IMR-90 (cell line): ENCODE measurements around the gene MRPS18A. TPM values are rescaled to one million over a fixed set of nuclear protein-coding genes. Genes with fewer than 3 reads are reported as not detected.

ENCODE experiments used
- ATAC-seq: fragments of 200-7000 bp; cut with Tn5 transposase; 2 replicates; pipeline ENCODE4 v1.9.1; 2020; ENCODE audit warnings: low read depth, mild to moderate bottlenecking, moderate library complexity
- BruUV-seq: library from RNA; stranded (reverse); fragments of 400-500 nt; replicated peaks from 2 replicates; lab custom pipeline; 2021; lab: Mats Ljungman, UMichigan
- CTCF ChIA-PET: fragments of 300-600 bp; formaldehyde crosslinking; extraction: SDS; loops from one replicate; lab custom pipeline; 2021; ENCODE audit warnings: antibody characterized with exemption; lab: Yijun Ruan, JAX
- POLR2A ChIA-PET: fragments of 300-600 bp; sonication (Branson Sonifier 250); formaldehyde crosslinking; loops from one replicate; lab custom pipeline; 2022; ENCODE audit warnings: antibody characterized with exemption; ENCODE audit not compliant: unreplicated experiment; lab: Charles Lee
- DNase-seq: peaks from one replicate; pipeline ENCODE4 v3.0.0; 2013
- H2AFZ ChIP-seq: replicated peaks from 2 replicates; pipeline ENCODE3; 2013; ENCODE audit warnings: low read length, mild to moderate bottlenecking; ENCODE audit not compliant: poor library complexity
- H2AK5ac ChIP-seq: 2 replicates; pipeline ENCODE4 v1.6.1; 2013; ENCODE audit warnings: low read depth, low read length, inconsistent platforms
- H2AK9ac ChIP-seq: replicated peaks from 2 replicates; pipeline ENCODE3; 2013; ENCODE audit warnings: mild to moderate bottlenecking, low read depth, low read length, moderate library complexity; ENCODE audit not compliant: poor library complexity
- H2BK120ac ChIP-seq: 2 replicates; pipeline ENCODE4 v1.6.1; 2013; ENCODE audit warnings: low read depth, low read length, inconsistent platforms
- H2BK15ac ChIP-seq: 3 replicates; pipeline ENCODE4 v1.6.1; 2013; ENCODE audit warnings: low read depth, low read length, inconsistent platforms
- H2BK20ac ChIP-seq: 2 replicates; pipeline ENCODE4 v1.6.1; 2013; ENCODE audit warnings: low read depth, mild to moderate bottlenecking, inconsistent platforms, low read length, moderate library complexity
- H2BK5ac ChIP-seq: 2 replicates; pipeline ENCODE4 v1.6.1; 2013; ENCODE audit warnings: mild to moderate bottlenecking, low read depth, low read length, inconsistent platforms; ENCODE audit not compliant: poor library complexity, severe bottlenecking
- H3K14ac ChIP-seq: replicated peaks from 2 replicates; pipeline ENCODE4 v1.6.1; 2013; ENCODE audit warnings: low read depth, low read length, inconsistent platforms
- H3K18ac ChIP-seq: 2 replicates; pipeline ENCODE4 v1.6.1; 2013; ENCODE audit warnings: low read depth, low read length, control low read depth
- H3K23ac ChIP-seq: 2 replicates; pipeline ENCODE4 v1.6.1; 2013; ENCODE audit warnings: low read depth, low read length, inconsistent platforms
- H3K27ac ChIP-seq: 2 replicates; pipeline ENCODE4 v1.5.1; 2013; ENCODE audit warnings: mild to moderate bottlenecking, control low read depth, low read length; ENCODE audit not compliant: insufficient read depth
- H3K27me3 ChIP-seq: 2 replicates; pipeline ENCODE4 v1.6.1; 2013; ENCODE audit warnings: low read length; ENCODE audit not compliant: control insufficient read depth, insufficient read depth
- H3K36me3 ChIP-seq: 2 replicates; pipeline ENCODE4 v1.6.1; 2013; ENCODE audit warnings: low read length, mixed read lengths; ENCODE audit not compliant: control insufficient read depth, insufficient read depth
- H3K4ac ChIP-seq: 2 replicates; pipeline ENCODE4 v1.6.1; 2013; ENCODE audit warnings: low read depth, low read length, inconsistent platforms
- H3K4me1 ChIP-seq: 2 replicates; pipeline ENCODE4 v1.6.1; 2013; ENCODE audit warnings: low read length, mixed read lengths; ENCODE audit not compliant: control insufficient read depth, insufficient read depth
- H3K4me2 ChIP-seq: 2 replicates; pipeline ENCODE4 v1.6.1; 2013; ENCODE audit warnings: low read depth, mild to moderate bottlenecking, control low read depth, low read length, moderate library complexity
- H3K4me3 ChIP-seq: 2 replicates; pipeline ENCODE4 v1.5.1; 2013; ENCODE audit warnings: low read depth, mild to moderate bottlenecking, control low read depth, low read length, moderate library complexity; ENCODE audit not compliant: insufficient read depth
- H3K56ac ChIP-seq: 2 replicates; pipeline ENCODE4 v1.6.1; 2013; ENCODE audit warnings: low read length, inconsistent platforms; ENCODE audit not compliant: insufficient read depth; ENCODE audit errors: extremely low read depth
- H3K79me1 ChIP-seq, 2 experiments: 2 replicates each; pipeline ENCODE4 v1.6.1; 2013; ENCODE audit warnings: low read length in 2 of 2, inconsistent platforms in 1 of 2, low read depth in 1 of 2
- H3K9ac ChIP-seq: 2 replicates; pipeline ENCODE4 v1.6.1; 2013; ENCODE audit warnings: low read depth, low read length, control low read depth
- H3K9me1 ChIP-seq: 2 replicates; pipeline ENCODE4 v1.6.1; 2013; ENCODE audit warnings: low read length, inconsistent platforms; ENCODE audit not compliant: insufficient read depth
- H3K9me3 ChIP-seq: 2 replicates; pipeline ENCODE4 v1.6.1; 2013; ENCODE audit warnings: low read length; ENCODE audit not compliant: control insufficient read depth, insufficient read depth
- H4K20me1 ChIP-seq: 2 replicates; pipeline ENCODE4 v1.6.1; 2013; ENCODE audit warnings: low read length, inconsistent platforms; ENCODE audit not compliant: insufficient read depth
- H4K5ac ChIP-seq: 2 replicates; pipeline ENCODE4 v1.6.1; 2013; ENCODE audit warnings: mild to moderate bottlenecking, low read depth, low read length, control low read depth
- H4K8ac ChIP-seq, 2 experiments: 2 replicates each; pipeline ENCODE4 v1.6.1; 2013; ENCODE audit warnings: low read depth in 2 of 2, low read length in 2 of 2, control low read depth in 1 of 2, inconsistent platforms in 1 of 2
- H4K91ac ChIP-seq: 2 replicates; pipeline ENCODE4 v1.6.1; 2013; ENCODE audit warnings: low read depth, low read length, inconsistent platforms; ENCODE audit not compliant: insufficient read depth
- BHLHE40 ChIP-seq: fragments of 150-350 bp; IDR thresholded peaks from 2 replicates; pipeline ENCODE4 v1.6.1; 2016; ENCODE audit warnings: mild to moderate bottlenecking, low read depth, low read length
- CHD1 ChIP-seq: IDR thresholded peaks from 2 replicates; pipeline ENCODE4 v1.6.1; 2012; ENCODE audit warnings: low read depth, low read length, improper control_type of control experiment
- FOS ChIP-seq: fragments of 150-350 bp; IDR thresholded peaks from 2 replicates; pipeline ENCODE4 v1.6.1; 2016; ENCODE audit warnings: low read depth, low read length
- MAZ ChIP-seq: IDR thresholded peaks from 2 replicates; pipeline ENCODE4 v1.6.1; 2012; ENCODE audit warnings: low read depth, mild to moderate bottlenecking, low read length, improper control_type of control experiment, moderate library complexity, borderline replicate concordance
- MXI1 ChIP-seq: IDR thresholded peaks from 2 replicates; pipeline ENCODE4 v1.6.1; 2012; ENCODE audit warnings: low read depth, mild to moderate bottlenecking, low read length, moderate library complexity, borderline replicate concordance
- NFE2L2 ChIP-seq: fragments of 150-350 bp; IDR thresholded peaks from 2 replicates; pipeline ENCODE4 v1.6.1; 2016; ENCODE audit warnings: low read depth, mild to moderate bottlenecking, low read length
- POLR2A ChIP-seq: IDR thresholded peaks from 2 replicates; pipeline ENCODE4 v1.6.1; 2012; ENCODE audit warnings: mild to moderate bottlenecking, low read depth, low read length
- RAD21 ChIP-seq: IDR thresholded peaks from 2 replicates; pipeline ENCODE4 v1.6.1; 2012; ENCODE audit warnings: low read length, improper control_type of control experiment
- SMC3 ChIP-seq: fragments of 150-350 bp; IDR thresholded peaks from 2 replicates; pipeline ENCODE4 v1.6.1; 2016; ENCODE audit warnings: low read depth, mild to moderate bottlenecking, antibody characterized with exemption, low read length, moderate library complexity
- WGBS, 2 experiments: methylation state at CpG; one replicate each; pipeline versions ENCODE4 v1.1.5 to v1.1.7; 2013; ENCODE audit warnings: missing lambda C conversion rate in 2 of 2; ENCODE audit not compliant: insufficient read length in 1 of 2; ENCODE audit errors: extremely low coverage in 2 of 2; 5-methylcytosine and 5-hydroxymethylcytosine counted together
- dilution Hi-C: fragments of 300-500 bp; cut with HindIII; formaldehyde crosslinking; loops from one replicate; pipeline ENCODE4 v1.14.3; 2018; ENCODE audit warnings: low sequenced_read_pairs; ENCODE audit not compliant: unreplicated experiment
- in situ Hi-C: fragments of 300-500 bp; cut with MboI; formaldehyde crosslinking; loops from 3 replicates; pipeline ENCODE4 v1.14.3; 2019; ENCODE audit warnings: low sequenced_read_pairs, inconsistent platforms, mixed read lengths
- intact Hi-C: fragments of 100-400 bp; cut with micrococcal nuclease; formaldehyde crosslinking; loops from 2 replicates; pipeline ENCODE4 v1.10.0; 2022
- polyA plus RNA-seq, 3 experiments: library from polyadenylated mRNA; depleted of rRNA; stranded (reverse); fragments of >200 nt; gene quantifications; 2 replicates each; pipeline ENCODE4 v1.2.3, GENCODE V29; 2012; ENCODE audit warnings: low replicate concordance in 1 of 3
- total RNA-seq: library from RNA; depleted of rRNA; stranded (reverse); fragments of >200 nt; gene quantifications from 2 replicates; pipeline ENCODE4 v1.2.3, GENCODE V29; 2012
- TF ChIP-seq, protein P1 (sequence below): conservative IDR thresholded peaks from 2 replicates; pipeline ENCODE4 v1.5.1; 2012; ENCODE audit warnings: mild to moderate bottlenecking, low read depth, low read length, improper control_type of control experiment
- TF ChIP-seq, protein P2 (sequence below): fragments of 150-350 bp; IDR thresholded peaks from 2 replicates; pipeline ENCODE4 v1.6.1; 2017; ENCODE audit warnings: mild to moderate bottlenecking, antibody characterized with exemption, low read length, low read depth

Gene MRPS18A
- total and polyA plus RNA-seq, 2 of the 4 experiments (the other 2 are of a cell fraction): 47.0 to 56.6 TPM

GRCh38 chr6:43623880-43624785 lies 63.5 kb downstream of the MRPS18A start (continued):
- TF ChIP-seq, protein P1, sequence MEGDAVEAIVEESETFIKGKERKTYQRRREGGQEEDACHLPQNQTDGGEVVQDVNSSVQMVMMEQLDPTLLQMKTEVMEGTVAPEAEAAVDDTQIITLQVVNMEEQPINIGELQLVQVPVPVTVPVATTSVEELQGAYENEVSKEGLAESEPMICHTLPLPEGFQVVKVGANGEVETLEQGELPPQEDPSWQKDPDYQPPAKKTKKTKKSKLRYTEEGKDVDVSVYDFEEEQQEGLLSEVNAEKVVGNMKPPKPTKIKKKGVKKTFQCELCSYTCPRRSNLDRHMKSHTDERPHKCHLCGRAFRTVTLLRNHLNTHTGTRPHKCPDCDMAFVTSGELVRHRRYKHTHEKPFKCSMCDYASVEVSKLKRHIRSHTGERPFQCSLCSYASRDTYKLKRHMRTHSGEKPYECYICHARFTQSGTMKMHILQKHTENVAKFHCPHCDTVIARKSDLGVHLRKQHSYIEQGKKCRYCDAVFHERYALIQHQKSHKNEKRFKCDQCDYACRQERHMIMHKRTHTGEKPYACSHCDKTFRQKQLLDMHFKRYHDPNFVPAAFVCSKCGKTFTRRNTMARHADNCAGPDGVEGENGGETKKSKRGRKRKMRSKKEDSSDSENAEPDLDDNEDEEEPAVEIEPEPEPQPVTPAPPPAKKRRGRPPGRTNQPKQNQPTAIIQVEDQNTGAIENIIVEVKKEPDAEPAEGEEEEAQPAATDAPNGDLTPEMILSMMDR: no peak

DNA sequence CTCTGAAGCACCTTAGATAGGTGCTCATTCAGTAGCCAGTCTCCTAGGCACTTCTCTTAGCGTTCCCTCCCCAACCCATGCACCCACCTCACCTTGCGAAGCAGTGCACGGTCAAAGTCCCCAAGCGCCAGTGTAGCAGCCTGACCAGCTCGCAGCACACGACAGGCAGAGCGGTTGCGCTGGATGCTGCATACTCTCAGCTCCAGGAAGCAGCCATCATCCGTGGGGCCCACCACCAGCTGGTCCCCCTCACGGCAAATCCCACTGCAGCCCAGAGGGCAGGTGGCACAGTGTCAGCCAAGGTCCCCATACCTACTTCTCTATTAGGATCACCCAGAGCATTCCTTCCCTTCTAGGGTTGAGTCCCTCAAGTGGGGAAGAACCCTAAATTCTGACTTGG lies 65.0 kb downstream of the MRPS18A start:
- H4K5ac ChIP-seq: no peak overlapping the region
- H3K4ac ChIP-seq: no peak overlapping the region
- H3K4me2 ChIP-seq: no peak overlapping the region
- no peak overlapping the region for H3K4me3 ChIP-seq
- H2BK20ac ChIP-seq: no peak overlapping the region
- H3K9me1 ChIP-seq: peaks cover 32% of the 10 kb centered on the region
- DNase-seq: no peak
- no peak for TF ChIP-seq NFE2L2
- TF ChIP-seq FOS: no peak
- no peak for TF ChIP-seq POLR2A
- no peak for TF ChIP-seq BHLHE40
- no peak for TF ChIP-seq RAD21
- no peak for TF ChIP-seq MAZ
- TF ChIP-seq CHD1: no peak
- TF ChIP-seq MXI1: no peak
- TF ChIP-seq, protein P1: no peak
- no peak for TF ChIP-seq SMC3
- TF ChIP-seq, protein P2, sequence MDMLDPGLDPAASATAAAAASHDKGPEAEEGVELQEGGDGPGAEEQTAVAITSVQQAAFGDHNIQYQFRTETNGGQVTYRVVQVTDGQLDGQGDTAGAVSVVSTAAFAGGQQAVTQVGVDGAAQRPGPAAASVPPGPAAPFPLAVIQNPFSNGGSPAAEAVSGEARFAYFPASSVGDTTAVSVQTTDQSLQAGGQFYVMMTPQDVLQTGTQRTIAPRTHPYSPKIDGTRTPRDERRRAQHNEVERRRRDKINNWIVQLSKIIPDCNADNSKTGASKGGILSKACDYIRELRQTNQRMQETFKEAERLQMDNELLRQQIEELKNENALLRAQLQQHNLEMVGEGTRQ: no peak
- H3K27ac ChIP-seq: no peak overlapping the region
- no peak overlapping the region for H3K18ac ChIP-seq
- no peak overlapping the region for H2AK9ac ChIP-seq
- H3K56ac ChIP-seq: no peak overlapping the region
- H3K27me3 ChIP-seq: no peaks in the 10 kb centered on the region
- H4K8ac ChIP-seq: no peak overlapping the region
- WGBS, 2 experiments: 100% methylated on average over 3 of the region's 10 CpGs; no CpG with 5 or more reads in 1 of the 2 experiments
- H2AK5ac ChIP-seq: no peak overlapping the region
- dilution Hi-C loops (no loop called here), intact Hi-C loops (no loop called here), in situ Hi-C loops (no loop called here)
- CTCF ChIA-PET: no interaction called here
- no peak overlapping the region for H3K9ac ChIP-seq
- no TSS peak for BruUV-seq
- no peak overlapping the region for H2BK5ac ChIP-seq
- H3K79me1 ChIP-seq: peaks cover 45 to 74% of the 10 kb centered on the region in 2 experiments
- H4K91ac ChIP-seq: no peak overlapping the region
- no peak overlapping the region for H2BK120ac ChIP-seq
- H2BK15ac ChIP-seq: no peak overlapping the region
- no peak overlapping the region for H3K14ac ChIP-seq
- POLR2A ChIA-PET: no interaction called here
- no peak for ATAC-seq
- no peak overlapping the region for H3K23ac ChIP-seq
- peaks cover 61% of the 10 kb centered on the region for H3K36me3 ChIP-seq
- H3K9me3 ChIP-seq: no peaks in the 10 kb centered on the region
- H2AFZ ChIP-seq: no peak overlapping the region
- H3K4me1 ChIP-seq: peaks cover 6% of the 10 kb centered on the region
- H4K20me1 ChIP-seq: no peaks in the 10 kb centered on the region; the same call in 1 of the 2 replicates
